HG03064 (cell line): Measurements from ENCODE around the gene TENM3.
"Not testable (repeated sequence)": the region's sequence is repeated elsewhere in the genome, so short reads cannot be mapped to it uniquely, and the experiment has no call there.

ENCODE experiments used
- ATAC-seq: cut with Tn5 transposase; IDR thresholded peaks from one replicate; pipeline ENCODE4 v1.9.1; 2021; ENCODE audit warnings: low read depth; ENCODE audit not compliant: unreplicated experiment

TENM3 gene

GRCh38 chr4:182243204-182243603, at the start of gene TENM3:
TENM3 (plus strand) TSS chr4:182243402; CDS start chr4:182324021, 80,619 bp downstream.
- not testable (repeated sequence) for ATAC-seq

DNA sequence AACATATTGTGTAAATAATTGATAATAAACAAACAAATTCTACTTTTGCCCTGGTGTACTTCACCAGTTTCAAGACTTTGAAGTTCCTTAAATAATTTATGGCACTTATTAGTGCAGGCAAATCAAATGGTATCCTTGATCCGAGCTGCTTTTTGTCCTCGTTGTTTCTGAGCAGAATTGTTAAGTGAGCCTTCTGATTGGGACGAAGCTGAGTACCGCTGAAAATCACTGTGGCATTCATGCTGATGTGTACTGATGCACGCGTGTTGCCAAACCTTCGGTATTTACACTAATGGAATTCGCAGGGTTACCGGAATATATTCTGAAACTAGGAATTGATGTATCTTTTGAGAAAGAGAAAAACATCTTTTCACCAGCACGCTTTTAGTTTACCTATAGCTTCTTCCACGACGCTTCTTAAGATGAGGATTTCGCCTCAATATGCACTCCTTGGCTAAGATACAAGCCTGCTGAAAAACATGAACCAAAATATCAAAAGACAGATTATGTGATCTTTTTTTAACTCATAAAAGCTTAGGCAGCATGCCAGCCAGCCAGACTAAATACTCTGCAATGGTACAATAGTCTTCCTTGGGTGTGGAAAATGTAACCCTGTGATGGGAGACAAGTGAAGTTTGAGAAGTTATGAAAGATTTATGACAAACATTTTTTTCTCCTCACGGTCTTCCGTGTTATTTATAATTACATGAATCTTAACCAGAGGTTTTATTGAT, 48.9 kb upstream of the TENM3 start:
- no peak for ATAC-seq

DNA sequence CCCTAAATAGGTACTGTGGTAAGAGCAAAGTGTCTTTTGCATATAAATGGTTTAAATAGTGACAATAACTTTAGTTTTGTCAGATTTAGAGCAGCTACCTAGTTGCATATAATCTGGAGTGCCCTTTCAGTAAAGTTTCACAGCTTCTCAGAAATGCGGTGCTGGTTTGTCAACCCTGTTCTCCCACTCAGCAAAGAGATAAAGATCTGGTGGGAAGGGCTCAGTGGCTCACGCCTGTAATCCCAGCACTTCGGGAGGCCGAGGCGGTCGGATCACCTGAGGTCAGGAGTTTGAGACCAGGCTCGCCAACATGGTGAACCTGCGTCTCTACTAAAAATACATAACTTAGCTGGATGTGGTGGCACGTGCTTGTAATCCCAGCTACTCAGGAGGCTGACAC, 45.6 kb upstream of the TENM3 start:
- no peak for ATAC-seq

DNA sequence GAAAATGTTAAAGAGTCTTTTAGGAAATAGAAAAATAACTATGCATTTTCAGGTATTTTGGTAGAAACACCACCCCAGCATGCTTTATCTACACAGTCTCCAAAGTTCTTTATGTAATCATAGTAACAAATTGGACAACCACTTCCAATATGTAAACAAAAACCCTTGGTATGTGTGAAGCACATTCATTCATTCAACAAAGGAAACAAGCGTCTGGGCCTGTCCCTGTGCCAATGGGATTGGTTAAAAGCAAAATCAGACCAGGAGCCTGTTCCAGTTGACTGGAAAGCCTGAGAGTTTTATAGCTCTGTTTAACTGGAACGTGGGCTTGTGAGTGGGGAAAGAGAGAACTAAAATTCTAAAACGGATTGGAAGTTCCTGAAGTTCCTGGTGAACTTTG, 41.3 kb upstream of the TENM3 start:
- ATAC-seq, result no peak

DNA sequence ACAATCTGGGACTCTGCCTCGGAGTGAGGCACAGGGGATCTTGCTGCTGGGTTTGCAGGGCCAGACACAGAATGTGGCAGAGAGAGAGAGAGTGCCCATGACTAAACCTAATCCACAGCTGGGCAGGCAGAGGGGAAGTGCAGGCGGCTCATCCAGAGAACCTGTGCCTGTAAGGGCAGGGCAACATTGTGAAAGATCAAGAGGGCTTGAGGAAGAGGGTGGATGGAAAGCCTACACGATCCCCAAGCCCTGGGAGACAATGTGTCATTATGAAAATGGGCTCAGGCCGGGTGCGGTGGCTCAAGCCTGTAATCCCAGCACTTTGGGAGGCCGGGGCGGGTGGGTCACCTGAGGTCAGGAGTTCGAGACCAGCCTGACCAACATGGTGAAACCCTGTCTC, 40.6 kb upstream of the TENM3 start:
- no peak for ATAC-seq

- ATAC-seq, result no peak
Observed at GRCh38 chr4:182203872-182204411, 39.3 kb upstream of the TENM3 start.

- no peak for ATAC-seq
Observed at GRCh38 chr4:182205306-182205705, 37.9 kb upstream of the TENM3 start.

DNA sequence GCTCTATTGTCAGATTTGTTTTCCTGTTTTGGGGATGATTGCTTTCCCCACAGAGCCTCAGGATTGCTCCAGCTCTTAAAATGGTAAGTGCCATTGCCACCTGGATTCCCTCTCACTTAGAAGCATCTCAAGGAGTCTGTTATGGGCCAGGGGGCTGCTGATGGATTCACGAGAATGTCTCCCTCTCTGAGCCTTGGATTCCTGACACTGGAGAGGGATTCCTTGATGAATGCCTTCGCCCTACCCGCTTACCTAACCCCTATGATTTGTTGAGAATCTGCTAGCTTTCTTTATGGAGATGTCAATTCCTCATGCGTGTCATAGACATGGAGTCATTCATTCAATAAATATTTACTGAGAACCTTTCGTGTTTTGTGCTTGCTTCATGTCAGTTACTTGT, 36.9 kb upstream of the TENM3 start:
- ATAC-seq, result no peak

- no peak for ATAC-seq
Observed at GRCh38 chr4:182206916-182207315, 36.3 kb upstream of the TENM3 start.

- no peak for ATAC-seq
Observed at GRCh38 chr4:182207830-182208396, 35.3 kb upstream of the TENM3 start.

- no peak for ATAC-seq
Observed at GRCh38 chr4:182208526-182209050, 34.6 kb upstream of the TENM3 start.

GRCh38 chr4:182212211-182212761, 30.9 kb upstream of the TENM3 start:
- ATAC-seq, result no peak

- no peak for ATAC-seq
Observed at GRCh38 chr4:182213004-182213403, 30.2 kb upstream of the TENM3 start.

DNA sequence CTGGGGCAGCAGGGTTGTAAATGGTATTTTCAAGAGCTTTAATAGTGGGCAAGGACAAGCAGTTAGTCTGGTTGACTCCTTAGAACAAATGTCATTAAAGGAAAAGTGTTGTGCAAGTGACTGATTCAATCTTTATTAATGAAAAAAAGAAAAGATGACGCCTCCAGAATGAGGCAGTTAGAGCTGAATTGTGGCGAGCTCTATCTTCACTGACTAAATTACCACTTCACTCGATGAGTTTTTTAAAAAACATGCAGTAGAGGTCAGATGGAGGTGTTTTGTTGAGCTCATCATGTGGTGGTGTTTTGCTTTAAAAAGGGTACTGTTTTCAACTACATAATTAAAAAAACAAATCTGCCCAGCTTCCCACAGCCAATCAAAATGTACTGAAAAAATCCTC, 28.1 kb upstream of the TENM3 start:
- no peak for ATAC-seq

- ATAC-seq, result no peak
Observed at GRCh38 chr4:182216005-182216404, 27.2 kb upstream of the TENM3 start.

DNA sequence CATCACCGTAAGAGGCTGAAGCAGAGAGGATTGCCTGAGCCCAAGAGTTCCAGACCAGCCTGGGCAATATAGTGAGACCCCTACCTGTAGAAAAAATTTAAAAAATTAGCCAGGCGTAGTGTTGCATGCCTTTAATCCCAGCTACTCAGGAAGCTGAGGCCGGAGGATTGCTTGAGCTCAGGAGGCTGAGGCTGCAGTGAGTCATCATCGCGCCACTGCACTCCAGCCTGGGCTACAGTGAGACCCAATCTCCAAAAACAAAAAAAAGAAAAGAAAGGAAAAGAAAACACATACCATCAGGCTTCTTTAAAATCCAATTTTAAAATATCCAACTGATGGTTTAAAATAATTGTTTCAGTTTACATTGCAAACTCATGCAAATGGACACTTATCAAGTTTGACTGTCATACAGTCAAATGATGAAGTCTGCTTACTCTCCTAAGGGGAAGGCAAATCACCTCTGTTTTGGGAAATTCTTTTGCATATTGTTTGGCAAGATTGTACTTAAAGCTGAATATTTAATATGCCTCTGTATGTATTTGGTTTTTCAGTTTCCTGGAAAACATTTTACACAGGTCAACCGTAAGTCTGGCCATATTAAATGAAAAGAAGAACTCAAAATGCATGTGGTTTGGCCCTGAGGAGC, 23.7 kb upstream of the TENM3 start:
- no peak for ATAC-seq

DNA sequence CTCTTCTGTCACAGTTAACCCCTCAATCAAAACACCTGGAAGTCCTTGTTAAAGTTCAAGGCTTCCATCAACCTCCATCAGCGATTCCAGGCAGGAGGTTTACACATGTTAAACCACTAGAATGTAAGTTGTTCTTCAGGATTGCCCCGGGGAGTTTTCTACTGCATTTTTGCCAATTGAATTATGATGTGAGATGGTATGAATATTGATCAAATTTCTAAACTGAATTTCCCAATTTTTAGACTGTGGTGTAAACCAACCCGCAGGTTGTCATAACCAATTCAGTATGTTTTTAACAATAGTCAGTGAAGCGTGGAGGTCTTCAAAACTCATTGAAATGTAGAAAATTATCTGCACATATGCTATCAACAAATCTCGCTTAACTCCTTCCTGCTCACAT, 21.2 kb upstream of the TENM3 start:
- ATAC-seq, result no peak

DNA sequence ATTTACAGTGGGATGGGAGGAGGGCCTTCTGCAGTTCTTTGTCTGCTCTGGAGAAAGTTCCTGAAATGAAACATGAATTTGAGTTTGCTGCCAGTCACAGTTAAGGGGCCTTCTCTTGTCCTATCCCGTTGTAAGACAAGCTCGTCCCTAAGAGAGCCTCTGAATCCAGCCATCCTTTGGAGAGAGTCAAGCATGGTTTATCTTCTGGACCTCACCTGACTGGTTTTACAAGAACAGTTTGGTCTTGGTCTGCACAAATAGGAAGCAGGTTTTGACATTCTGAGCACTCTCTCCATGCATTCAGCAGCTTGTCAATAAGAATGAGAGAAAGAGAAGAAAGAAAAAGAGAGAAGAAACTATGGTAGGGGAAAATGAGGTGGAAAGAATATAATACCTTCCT, 20.4 kb upstream of the TENM3 start:
- ATAC-seq, result no peak

DNA sequence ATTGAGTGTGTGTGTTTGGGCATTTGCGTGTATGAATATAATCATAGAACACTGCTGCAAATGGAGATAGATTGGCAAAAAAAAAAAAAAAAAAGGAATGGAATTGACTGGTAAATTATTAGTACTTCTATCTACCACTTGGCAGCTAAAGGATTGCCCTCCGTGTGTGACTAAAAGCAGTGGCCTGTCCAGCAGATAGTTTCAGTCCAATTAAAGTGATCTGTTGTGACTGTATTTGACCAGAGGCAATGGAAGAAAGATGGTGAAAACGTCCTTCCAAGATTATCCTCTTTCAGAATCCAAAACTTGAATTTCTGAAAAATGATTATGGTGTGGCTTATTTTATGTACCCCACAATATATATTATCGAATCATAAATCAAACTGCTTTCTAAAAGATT, 19.5 kb upstream of the TENM3 start:
- ATAC-seq, result no peak

DNA sequence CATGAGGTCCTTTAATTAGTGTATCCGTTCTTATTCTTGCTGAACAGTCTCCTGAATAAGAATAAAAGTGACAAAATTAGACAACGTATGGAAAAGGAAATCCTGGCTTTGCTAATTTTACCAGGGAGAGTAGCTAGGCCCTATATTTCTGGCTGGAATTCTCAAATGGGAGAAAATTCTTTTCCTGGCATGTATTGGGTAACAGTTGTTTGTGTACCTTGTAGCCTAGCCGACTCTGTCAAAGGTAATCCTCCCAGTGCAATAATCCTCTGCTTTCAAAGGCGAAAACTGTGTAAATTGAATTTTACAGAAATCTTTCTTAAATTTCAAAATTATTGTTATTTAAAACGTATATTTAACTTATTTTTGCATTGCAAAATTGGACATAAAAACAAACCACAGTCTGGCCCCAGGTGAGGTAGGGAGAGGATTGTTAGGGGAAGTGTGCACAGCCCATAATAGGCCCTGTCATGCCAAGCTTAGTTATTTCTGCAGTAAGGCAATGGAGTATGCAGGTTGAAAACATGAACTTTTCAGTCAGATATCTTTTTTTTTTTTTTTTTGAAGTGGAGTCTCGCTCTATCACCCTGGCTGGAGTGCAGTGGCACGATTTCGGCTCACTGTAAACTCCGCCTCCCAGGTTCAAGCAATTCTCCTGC, 18.9 kb upstream of the TENM3 start:
- ATAC-seq, result no peak
